Activated CD8-positive, alpha-beta memory T cell treated with anti-CD3 and anti-CD28 coated beads for 36 hours (primary cell): ENCODE measurements around the gene CSNK1G1. TPM values are rescaled to one million over a fixed set of nuclear protein-coding genes. Genes with fewer than 3 reads are reported as not detected.
"Not testable (repeated sequence)": the region's sequence is repeated elsewhere in the genome, so short reads cannot be mapped to it uniquely, and the experiment has no call there.

ENCODE experiments used
- CTCF ChIA-PET: fragments of 350-600 bp; sonication (Branson Sonifier 250); formaldehyde crosslinking; loops from one replicate; lab custom pipeline; 2021; ENCODE audit warnings: antibody characterized with exemption; lab: Charles Lee
- POLR2A ChIA-PET: fragments of 350-600 bp; sonication (Branson Sonifier 250); formaldehyde crosslinking; loops from one replicate; lab custom pipeline; 2021; ENCODE audit warnings: antibody characterized with exemption; lab: Charles Lee
- total RNA-seq, 2 experiments: library from RNA; stranded (reverse); gene quantifications; one replicate each; pipeline ENCODE4 v1.2.3, GENCODE V29; 2021

The CSNK1G1 gene
- 10 to 100 TPM; 21.3 to 21.6 TPM for total RNA-seq

DNA sequence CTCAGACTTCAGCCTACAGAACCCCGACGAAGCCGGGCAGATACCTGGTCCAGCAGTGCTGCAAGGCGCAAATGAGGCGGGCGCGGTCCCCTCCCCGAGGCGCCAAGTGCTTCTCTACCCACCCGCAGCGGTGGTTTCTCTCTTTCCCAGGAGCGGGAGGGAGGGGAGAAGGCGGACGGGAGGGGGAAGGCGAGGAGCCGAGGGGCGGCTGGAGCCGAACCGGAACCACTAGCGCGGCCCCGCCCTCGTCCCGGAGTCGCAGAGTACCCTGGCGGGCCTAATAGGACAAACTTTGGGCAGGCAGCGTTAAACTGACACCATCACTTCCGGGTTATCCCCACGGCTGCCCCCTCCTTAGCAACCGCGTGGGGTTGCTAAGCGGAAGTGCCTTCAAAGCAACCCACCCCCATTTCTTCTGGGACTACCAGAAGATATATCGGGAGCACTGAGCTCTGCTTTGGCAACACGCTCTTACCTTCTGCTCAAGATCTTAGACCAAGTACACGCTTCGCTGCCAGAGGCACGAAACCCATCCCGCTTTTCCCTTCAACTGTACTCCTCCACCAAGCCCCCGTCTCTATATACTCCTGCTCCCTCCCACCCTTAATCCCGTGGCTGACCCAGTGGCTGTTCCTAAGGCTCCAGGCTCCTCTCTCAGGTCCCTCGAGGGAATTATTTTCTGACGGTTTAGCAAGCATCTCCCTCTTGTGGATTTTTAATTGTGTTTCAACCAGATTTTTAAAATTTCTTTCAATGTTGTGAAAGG, at the start of gene CSNK1G1:
CSNK1G1 (minus strand) TSS at position 230 of the 766 bp plus-strand sequence. CDS start 55,674 bp downstream, outside the sequence.
- ChIA-PET CTCF (interaction anchor here (1.0 kb wide), 1 partner anchor 109 kb away, joined by 3 read pairs; no protein-coding TSS in a partner anchor), POLR2A (no interaction called here)

DNA sequence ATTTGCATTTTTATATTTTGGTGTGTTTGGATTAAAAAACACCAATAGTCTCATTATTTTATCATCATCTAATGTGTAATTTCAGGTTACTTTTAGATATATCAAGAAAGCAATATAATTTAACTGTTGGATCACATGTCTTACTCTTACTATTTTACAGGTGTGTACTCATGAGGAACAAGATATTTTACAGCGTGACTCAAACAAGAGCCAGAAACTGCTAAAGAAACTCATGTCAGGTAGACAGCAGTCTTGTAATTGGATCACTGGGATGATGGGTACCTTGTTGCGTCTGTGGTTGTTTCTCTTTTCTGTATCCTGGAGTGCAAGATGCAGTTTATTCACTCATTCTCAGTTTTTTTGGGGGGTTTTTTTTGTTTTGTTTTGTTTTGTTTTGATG, 44.6 kb upstream of the CSNK1G1 start:
- ChIA-PET CTCF (no interaction called here), POLR2A (no interaction called here)

DNA sequence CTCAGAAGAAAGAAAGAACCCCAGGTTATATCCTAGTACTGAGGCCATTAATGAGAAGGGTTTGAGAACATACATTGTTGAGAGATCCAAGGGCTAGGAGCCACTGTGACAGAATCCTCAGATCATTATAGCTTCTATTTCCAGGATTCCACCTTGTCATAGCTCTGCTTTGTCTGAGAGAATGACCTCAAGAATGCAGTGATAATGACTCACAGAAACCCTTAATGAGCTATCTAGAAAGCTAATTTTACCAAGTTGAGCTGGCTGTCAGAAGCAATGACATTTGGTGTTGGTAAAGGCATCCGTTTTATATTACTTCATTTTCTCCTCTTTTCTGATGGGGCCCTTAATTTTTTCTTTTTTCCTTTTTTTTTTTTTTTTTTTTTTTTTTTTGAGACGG, 42.6 kb upstream of the CSNK1G1 start:
- POLR2A ChIA-PET, result no interaction called here
- CTCF ChIA-PET, result interaction anchor here (0.7 to 0.8 kb wide), 2 partner anchors 10 to 49 kb away, joined by 3 read pairs; no protein-coding TSS in a partner anchor

DNA sequence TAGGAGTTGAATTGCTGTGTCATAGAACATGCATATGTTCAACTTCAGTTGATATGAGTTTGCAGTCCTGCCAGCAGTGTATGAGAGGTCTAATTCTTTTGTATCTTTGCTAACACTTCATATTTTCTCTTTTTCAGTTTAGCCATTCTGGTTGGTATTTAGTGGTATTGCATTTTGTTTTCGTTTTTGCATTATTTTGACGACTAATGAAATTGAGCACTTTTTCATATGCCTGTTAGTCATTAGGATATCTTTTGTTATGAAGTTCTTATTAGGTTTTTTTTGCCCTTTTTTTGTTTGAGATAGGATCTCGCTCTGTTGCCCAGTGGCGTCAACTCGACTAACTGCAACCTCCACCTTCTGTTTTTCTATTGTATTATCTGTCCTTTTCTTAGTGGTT, 40.8 kb upstream of the CSNK1G1 start:
- CTCF ChIA-PET, result no interaction called here
- POLR2A ChIA-PET, result interaction anchor here (0.7 kb wide), 1 partner anchor 498 kb away, joined by 3 read pairs; no protein-coding TSS in a partner anchor

DNA sequence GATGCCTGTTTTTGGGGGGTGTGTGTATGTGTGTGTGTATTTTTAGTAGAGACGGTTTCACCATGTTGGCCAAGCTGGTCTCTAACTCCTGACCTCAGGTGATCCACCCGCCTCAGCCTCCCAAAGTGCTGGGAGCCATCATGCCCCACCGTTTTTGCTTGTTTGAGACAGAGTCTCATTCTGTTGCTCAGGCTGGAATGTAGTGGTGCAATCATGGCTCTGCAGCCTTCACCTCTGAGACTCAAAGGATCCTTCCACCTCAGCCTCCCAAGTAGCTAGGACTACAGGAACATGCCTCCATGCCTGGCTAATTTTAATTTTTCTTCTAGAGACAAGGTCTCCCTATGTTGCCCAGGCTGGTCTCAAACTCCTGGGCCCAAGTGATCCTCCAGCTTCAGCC, 36.5 kb upstream of the CSNK1G1 start:
- POLR2A ChIA-PET, result not testable (repeated sequence)
- CTCF ChIA-PET, result interaction anchor here (0.7 kb wide), 1 partner anchor 670 kb away, joined by 4 read pairs; no protein-coding TSS in a partner anchor

DNA sequence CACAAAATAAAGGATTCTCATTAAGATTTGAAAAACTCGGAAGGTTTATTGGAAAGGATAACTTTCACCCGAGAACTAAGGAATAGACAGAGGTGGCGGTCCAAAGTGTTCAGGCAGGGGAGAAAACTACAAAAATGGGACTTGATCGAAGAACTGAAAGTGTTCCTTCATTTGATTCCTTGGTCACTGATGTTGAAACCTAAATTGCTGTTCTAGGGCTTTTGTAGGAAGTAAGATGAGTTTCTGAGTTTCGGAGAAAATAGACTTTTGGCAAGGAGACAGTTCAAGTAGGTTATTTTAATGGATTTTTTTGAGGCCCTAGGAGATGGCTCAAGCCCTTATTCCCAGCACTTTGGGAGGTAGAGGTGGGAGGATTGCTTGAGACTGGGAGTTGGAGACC, 33.1 kb upstream of the CSNK1G1 start:
- ChIA-PET POLR2A (no interaction called here), CTCF (interaction anchor here (0.8 kb wide), 1 partner anchor 10 kb away, joined by 3 read pairs; no protein-coding TSS in a partner anchor)

DNA sequence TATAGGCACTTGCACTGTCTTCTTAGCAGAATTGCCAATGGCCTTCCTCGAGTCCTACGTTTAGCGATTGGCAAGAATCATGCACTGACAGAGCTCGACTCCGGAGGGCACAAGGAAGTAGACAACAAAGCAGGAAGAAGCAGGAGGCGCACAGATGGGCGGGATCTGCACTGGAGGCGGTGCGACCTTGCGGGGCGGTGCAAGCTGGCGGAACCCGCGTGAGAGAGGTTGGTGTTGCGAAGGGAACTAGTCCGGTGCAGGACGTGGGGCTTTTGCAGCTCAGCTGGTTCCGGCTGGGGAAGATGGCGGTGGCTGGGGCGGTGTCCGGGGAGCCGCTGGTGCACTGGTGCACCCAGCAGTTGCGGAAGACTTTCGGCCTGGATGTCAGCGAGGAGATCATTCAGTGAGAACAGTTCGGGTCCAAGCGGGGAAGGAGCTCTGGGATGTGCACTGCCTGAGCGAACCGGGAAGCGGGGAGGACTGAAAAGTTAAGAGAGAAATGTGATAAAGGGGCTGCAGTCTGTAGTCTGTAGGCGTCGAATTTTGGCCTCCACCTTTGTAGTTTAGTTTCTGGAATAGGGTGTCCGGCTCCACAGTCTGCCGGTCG, 31.7 kb upstream of the CSNK1G1 start, which contains the start of gene TRIP4:
TRIP4 (plus strand) TSS at position 275 of the 607 bp plus-strand sequence; CDS start at position 303, 28 bp downstream.
- ChIA-PET CTCF (interaction anchor here (0.6 to 1.2 kb wide), 3 partner anchors 11 to 266 kb away, joined by 3 read pairs; no protein-coding TSS in a partner anchor), POLR2A (interaction anchor here (0.5 to 1.1 kb wide), 8 partner anchors 30 to 912 kb away, joined by 3 to 4 read pairs (median 4); partner anchors contain the start of genes PARP16 and ZNF609)

DNA sequence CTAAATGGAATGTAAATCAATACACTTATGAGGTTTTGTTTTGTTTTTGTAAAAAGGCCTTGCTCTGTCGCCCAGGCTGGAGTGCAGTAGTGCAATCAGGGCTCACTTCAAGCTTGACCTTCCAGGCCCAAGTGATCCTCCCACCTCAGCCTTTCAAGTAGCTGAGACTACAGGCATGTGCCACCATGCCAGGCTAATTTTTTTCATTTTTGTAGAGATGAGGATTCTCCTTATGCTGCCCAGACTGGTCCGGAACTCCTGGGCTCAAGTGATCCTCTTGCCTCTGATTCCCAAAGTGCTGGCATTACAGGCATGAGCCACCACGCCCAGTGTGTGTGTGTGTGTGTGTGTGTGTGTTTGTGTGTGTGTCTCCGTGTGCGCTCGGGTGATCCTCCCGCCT, 30.3 kb upstream of the CSNK1G1 start:
- ChIA-PET CTCF (no interaction called here), POLR2A (no interaction called here)

DNA sequence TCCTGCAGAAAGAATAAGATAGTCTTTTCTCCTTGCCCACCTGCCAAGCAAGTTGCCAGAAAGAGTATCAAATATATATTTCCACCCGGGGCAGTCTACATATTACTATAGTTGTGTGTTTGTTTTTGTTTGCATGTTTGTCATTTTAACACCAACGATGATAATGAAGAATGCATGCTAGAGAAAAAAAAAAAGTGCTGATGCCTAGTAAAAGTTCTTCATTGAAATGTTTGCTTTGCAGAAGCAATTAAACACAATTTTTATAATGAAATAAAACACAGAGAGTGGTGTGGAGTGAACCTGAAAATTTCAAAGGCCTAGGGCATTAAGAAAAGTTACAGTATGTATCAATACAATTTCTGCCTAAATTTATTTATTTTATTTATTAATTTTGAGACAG, 27.8 kb upstream of the CSNK1G1 start:
- ChIA-PET POLR2A (no interaction called here), CTCF (no interaction called here)

DNA sequence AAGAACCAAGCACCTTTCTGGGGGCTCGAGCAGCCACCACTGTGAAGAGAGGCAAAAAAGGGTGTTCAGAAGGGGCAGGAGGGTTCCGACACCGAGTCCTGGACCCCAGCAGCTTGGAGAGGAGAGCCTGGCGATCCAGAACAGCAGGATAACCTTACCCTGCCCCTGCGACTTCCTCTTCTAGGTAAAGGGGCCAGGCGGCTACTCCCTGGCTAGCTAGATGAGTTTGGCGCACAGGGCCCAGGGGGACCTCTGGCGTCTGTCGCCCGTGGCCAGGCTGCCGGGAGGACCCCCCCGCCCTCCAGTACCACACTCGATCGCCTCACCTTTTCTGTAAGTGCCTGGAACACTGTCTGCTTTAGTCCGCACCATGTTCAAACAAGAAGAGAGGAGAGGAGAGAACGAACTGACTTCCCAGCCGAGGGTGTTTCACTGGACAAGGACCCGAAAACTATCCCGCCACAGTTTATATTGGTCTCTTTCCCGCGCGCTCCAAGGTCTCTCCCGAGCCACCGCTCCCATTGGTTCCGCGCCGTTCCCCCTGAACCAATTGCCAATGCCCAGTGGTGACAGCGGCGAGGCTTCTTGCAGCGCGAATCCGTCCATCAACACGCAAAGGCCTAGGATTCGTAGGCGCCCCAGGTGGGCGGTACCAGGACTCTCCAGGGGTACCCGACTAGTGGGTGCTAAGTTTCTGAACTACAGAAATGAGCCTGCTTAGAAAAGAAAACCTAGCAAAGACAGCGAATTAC, 25.2 kb upstream of the CSNK1G1 start, which contains the start of gene PCLAF:
PCLAF (minus strand) TSS at position 442 of the 752 bp plus-strand sequence; CDS start at position 372, 70 bp downstream.
- POLR2A ChIA-PET, result no interaction called here
- CTCF ChIA-PET, result interaction anchor here (1.6 kb wide), 1 partner anchor 218 kb away, joined by 3 read pairs; the partner anchor contains the start of gene PPIB

DNA sequence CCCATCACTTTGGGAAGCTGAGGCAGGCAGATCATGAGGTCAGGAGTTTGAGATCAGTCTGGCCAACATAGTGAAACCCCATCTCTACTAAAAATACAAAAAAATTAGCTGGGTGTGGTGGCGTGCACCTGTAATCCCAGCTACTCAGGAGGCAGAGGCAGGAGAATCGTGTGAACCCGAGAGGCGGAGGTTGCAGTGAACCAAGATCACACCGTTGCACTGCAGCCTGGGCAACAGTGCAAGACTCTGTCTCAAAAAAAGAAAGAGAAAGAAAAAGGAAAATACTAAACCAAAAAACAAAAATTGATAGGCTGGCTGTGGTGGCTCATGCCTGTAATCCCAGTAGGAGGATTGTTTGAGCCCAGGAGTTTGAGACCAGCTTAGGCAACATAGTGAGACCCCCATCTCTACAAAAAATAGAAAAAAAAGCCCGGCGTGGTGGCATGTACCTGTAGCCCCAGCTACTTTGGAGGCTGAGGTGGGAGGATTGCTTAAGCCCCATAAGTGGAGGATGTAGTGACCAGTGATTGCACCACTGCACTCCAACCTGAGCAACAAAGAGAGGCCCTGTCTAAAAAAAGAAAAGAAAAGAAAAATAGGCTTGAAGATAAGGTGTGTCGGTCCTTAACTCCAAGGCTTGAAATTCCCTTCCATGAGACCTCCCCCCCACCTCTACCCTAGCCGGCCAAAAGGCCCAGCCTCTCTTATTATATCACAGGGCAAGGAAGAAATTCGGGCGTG, 24.3 kb upstream of the CSNK1G1 start:
- ChIA-PET CTCF (interaction anchor here (1.6 kb wide), 1 partner anchor 217 kb away, joined by 3 read pairs; the partner anchor contains the start of gene PPIB), POLR2A (interaction anchor here (0.6 kb wide), 1 partner anchor 216 kb away, joined by 3 read pairs; no protein-coding TSS in a partner anchor)

DNA sequence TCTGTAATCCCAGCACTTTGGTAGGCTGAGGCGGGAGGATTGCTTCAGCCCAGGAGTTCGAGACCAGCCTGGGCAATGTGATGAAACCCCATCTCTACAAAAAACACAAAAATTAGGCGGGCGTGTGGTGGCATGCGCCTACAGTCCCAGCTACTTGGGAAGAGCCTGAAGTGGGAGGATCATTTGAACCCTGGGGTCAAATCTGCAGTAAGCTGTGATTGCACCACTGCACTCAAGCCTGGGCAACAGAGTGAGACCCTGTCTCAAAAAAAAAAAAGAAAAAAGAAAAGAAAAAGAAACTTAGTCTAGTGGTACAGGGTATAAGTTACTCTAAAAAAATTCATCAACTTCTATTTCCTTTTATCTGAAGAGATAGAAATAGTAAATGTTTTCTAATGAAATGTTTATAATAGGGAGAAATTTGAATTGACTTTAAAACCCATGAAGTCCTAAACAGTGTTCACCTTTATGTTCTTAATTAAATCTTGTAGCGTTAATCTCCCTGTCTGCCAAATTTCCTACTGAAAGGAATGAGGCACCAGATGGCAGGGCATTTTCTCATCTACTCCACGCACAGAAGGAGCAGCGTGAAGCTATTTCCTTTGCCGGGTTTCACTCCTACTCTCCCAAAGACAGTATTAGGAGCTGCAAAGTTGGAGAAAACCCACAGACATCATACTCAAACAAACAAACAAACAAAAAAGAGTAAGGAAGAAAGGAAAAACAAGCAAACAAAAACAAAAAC, 23.4 kb upstream of the CSNK1G1 start:
- CTCF ChIA-PET, result no interaction called here
- POLR2A ChIA-PET, result no interaction called here

DNA sequence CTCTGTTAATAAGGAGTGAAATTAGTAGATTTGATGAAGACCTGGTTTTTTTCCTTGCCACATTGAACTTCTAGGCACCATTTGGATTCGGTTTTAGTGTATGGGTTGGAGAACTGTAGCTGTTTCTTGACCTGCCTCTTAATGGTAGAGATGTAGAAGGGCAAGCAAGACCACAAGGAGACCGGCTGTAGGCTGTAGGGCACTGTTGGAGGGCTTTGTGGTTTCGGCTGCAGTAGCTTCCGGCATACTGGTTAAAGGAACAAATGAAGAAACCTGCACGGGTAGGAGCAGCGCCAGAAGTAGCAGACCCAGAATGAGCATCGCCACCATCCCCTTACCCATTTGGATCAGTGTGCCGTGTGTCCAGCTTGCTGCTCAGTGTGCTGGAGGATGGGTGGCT, 17.4 kb upstream of the CSNK1G1 start:
- POLR2A ChIA-PET, result no interaction called here
- CTCF ChIA-PET, result no interaction called here

DNA sequence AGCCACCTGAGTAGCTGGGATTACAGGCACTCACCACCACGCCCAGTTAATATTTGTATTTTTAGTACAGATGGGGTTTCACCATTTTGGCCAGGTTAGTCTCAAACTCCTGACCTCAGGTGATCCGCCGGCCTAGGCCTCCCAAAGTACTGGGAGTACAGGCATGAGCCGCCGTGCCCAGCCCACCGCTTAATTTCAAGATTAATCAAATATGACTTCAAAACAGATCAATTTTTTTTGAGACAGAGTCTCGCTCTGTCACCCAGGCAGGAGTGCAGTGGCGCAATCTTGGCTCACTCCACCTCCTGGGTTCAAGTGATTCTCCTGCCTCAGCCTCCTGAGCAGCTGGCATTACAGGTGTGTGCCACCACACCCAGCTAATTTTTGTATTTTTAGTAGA, 15.4 kb upstream of the CSNK1G1 start:
- POLR2A ChIA-PET, CTCF ChIA-PET: not testable (repeated sequence)

DNA sequence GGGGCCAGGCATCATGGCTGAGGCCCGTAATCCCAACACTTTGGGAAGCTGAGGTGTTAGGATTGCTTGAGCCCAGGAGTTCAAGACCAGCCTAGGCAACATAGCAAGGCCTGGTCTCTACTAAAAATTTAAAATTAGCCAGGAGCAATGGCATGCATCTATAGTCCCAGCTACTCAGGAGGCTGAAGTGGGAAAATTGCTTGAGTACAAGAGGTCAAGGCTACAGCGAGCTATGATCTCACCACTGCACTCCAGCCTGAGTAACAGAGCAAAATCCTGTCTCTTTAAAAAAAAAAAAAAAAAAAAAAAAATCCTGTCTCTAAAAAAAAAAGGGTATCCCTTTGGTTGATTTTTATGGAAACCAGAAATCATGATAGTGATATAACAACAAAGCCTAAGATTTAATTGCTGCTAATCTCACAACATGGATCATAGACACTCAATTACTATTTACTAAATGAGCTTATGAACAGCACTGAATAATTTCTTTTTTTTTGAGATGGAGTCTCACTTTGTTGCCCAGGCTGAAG, 13.2 kb upstream of the CSNK1G1 start:
- ChIA-PET CTCF (interaction anchor here (0.7 kb wide), 2 partner anchors 116 to 139 kb away, joined by 3 to 5 read pairs; no protein-coding TSS in a partner anchor), POLR2A (interaction anchor here (0.5 kb wide), 1 partner anchor 35 kb away, joined by 3 read pairs; no protein-coding TSS in a partner anchor)

DNA sequence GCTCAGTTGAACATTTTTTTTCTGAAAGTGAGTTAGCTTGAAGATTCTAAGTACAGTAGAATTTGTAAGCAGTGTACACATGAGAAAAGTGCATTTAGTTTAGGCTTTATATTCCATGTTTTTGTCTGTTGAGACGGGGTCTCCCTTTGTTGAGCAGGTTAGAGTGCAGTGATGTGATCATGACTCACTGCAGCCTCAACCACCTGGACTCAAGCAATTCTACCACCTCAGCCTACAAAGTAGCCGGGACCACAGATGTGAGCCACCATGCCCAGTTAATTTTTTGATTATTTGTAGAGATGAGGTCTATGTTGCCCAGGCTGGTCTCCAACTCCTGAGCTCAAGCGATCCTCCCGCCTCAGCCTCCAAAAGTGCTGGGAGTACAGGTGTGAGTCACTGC, 5.3 kb upstream of the CSNK1G1 start:
- ChIA-PET POLR2A (no interaction called here), CTCF (interaction anchor here (0.6 kb wide), 1 partner anchor 310 kb away, joined by 4 read pairs; no protein-coding TSS in a partner anchor)

DNA sequence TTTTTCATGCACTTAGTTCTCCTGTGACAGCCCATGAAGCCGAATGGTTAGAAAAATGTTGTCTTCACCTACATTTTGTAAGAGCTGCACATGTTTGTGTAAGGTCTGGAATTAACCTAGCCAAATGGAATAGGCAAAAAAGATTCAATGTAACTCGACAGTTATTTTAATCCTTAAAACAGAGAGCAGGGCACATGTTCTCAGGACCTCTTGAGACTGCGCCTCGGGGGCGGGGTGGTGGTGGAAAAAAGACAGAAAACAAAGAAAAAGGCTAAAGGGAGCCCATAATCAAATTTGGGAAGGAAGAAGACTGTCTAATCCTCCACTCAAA, 702 bp upstream of the CSNK1G1 start:
- ChIA-PET POLR2A (no interaction called here), CTCF (interaction anchor here (1.0 kb wide), 1 partner anchor 110 kb away, joined by 3 read pairs; no protein-coding TSS in a partner anchor)
